GDM1 (cell line): ENCODE measurements around the gene WDR12.
"Not testable (repeated sequence)": the region's sequence is repeated elsewhere in the genome, so short reads cannot be mapped to it uniquely, and the experiment has no call there.

Experiments
- DNase-seq: peaks from one replicate; lab custom pipeline; 2025; lab: John Stamatoyannopoulos, UW

WDR12 gene

GRCh38 chr2:202911512-202912341, at the start of gene WDR12, which contains the start of gene CARF:
Gene WDR12, minus strand, starts transcription at chr2:202911673. Its CDS starts 197 bp downstream, at chr2:202911476.
Gene CARF, plus strand, starts transcription at chr2:202912275. Its CDS starts 29,628 bp downstream, at chr2:202941903.
- peak; percentile 85 for DNase-seq

GRCh38 chr2:202960524-202960923, 49.1 kb upstream of the WDR12 start:
- DNase-seq = no peak

GRCh38 chr2:202950592-202950991, 39.1 kb upstream of the WDR12 start:
- no peak for DNase-seq

GRCh38 chr2:202949333-202949732, 37.9 kb upstream of the WDR12 start:
- not testable (repeated sequence) for DNase-seq

- DNase-seq = no peak
These were observed 34.0 kb upstream of the WDR12 start for GRCh38 chr2:202945497-202945896.

- no peak for DNase-seq
These were observed 33.3 kb upstream of the WDR12 start for GRCh38 chr2:202944816-202945215.

GRCh38 chr2:202944408-202944807, 32.9 kb upstream of the WDR12 start:
- DNase-seq = no peak

- DNase-seq = no peak
These were observed 30.3 kb upstream of the WDR12 start for GRCh38 chr2:202941771-202942170.

- DNase-seq = no peak
These were observed 27.5 kb upstream of the WDR12 start for GRCh38 chr2:202938960-202939359.

- DNase-seq = no peak
These were observed 23.0 kb upstream of the WDR12 start for GRCh38 chr2:202934456-202934855.

- DNase-seq = no peak
These were observed 22.5 kb upstream of the WDR12 start for GRCh38 chr2:202933958-202934357.

- no peak for DNase-seq
These were observed 21.7 kb upstream of the WDR12 start for GRCh38 chr2:202933139-202933510.

GRCh38 chr2:202932425-202933138, 21.1 kb upstream of the WDR12 start:
- DNase-seq = no peak

GRCh38 chr2:202918860-202919259, 7.4 kb upstream of the WDR12 start:
- no peak for DNase-seq

- not testable (repeated sequence) for DNase-seq
These were observed 1.1 kb upstream of the WDR12 start for GRCh38 chr2:202912342-202913201.

- no peak for DNase-seq
These were observed 316 bp downstream of the WDR12 start for GRCh38 chr2:202911203-202911511.

GRCh38 chr2:202910698-202911097, 775 bp downstream of the WDR12 start:
- DNase-seq = no peak

- DNase-seq = not testable (repeated sequence)
These were observed 1.2 kb downstream of the WDR12 start for GRCh38 chr2:202910250-202910649.

- DNase-seq = no peak
These were observed 1.9 kb downstream of the WDR12 start for GRCh38 chr2:202909394-202910192.

GRCh38 chr2:202908186-202908585, 3.3 kb downstream of the WDR12 start:
- DNase-seq = no peak

GRCh38 chr2:202905507-202905906, 6.0 kb downstream of the WDR12 start:
- not testable (repeated sequence) for DNase-seq

GRCh38 chr2:202885190-202885589, 26.3 kb downstream of the WDR12 start:
- DNase-seq = no peak
